Breast epithelium (tissue), 3 donors: Measurements from ENCODE around the gene HMGXB4.

ENCODE experiments used
- CTCF ChIP-seq, 3 donors: fragments of 450-650 bp; IDR thresholded peaks; one replicate each; pipeline ENCODE4 v1.5.1; 2016 to 2017; ENCODE audit warnings: antibody characterized with exemption in 3 of 3, mild to moderate bottlenecking in 3 of 3, moderate library complexity in 3 of 3
- POLR2A ChIP-seq: fragments of 450-650 bp; IDR thresholded peaks from one replicate; pipeline ENCODE4 v1.6.1; 2016; ENCODE audit warnings: antibody characterized with exemption, mild to moderate bottlenecking, moderate library complexity
- POLR2AphosphoS5 ChIP-seq, 3 donors: sonication (generic); formaldehyde crosslinking; IDR thresholded peaks; one replicate each; pipeline ENCODE4 v1.6.1; 2017; ENCODE audit warnings: antibody characterized with exemption in 3 of 3

- TF ChIP-seq POLR2A (no peak), CTCF (IDR thresholded peaks at IDR 0.05) (no peak), POLR2AphosphoS5 (IDR thresholded peaks at IDR 0.05) (no peak)
These were observed 32.3 kb upstream of the HMGXB4 start for GRCh38 chr22:35225010-35225409.
